HepG2 (cell line): ENCODE measurements around the gene MCU. TPM values are rescaled to one million over a fixed set of nuclear protein-coding genes. Genes with fewer than 3 reads are reported as not detected.

Experiments used
- ATAC-seq: fragments of 200-7000 bp; cut with Tn5 transposase; 3 replicates; pipeline ENCODE4 v1.9.1; 2020; ENCODE audit warnings: mild to moderate bottlenecking, moderate library complexity
- BruUV-seq: library from RNA; stranded (reverse); fragments of 400-500 nt; replicated peaks from 2 replicates; lab custom pipeline; 2021; lab: Mats Ljungman, UMichigan
- CTCF ChIA-PET: fragments of 300-600 bp; formaldehyde crosslinking; extraction: SDS; loops from one replicate; lab custom pipeline; 2021; ENCODE audit warnings: low total read pairs, inconsistent platforms, low intra/inter-chr PET ratio; lab: Yijun Ruan, JAX
- POLR2A ChIA-PET: fragments of 350-600 bp; sonication (Branson Sonifier 250); formaldehyde crosslinking; loops from one replicate; lab custom pipeline; 2020; ENCODE audit warnings: antibody characterized with exemption, inconsistent platforms; lab: Yijun Ruan, JAX
- DNase-seq: peaks from one replicate; pipeline ENCODE4 v3.0.0-alpha.2; 2015; ENCODE audit warnings: low spot score
- FAIRE-seq: peaks from 3 replicates; lab custom pipeline; 2011; peaks lifted over from hg19 to GRCh38; lab: Jason Lieb, UNC
- H2AFZ ChIP-seq: one replicate; pipeline ENCODE4 v1.6.1; 2011; ENCODE audit warnings: low read length, inconsistent platforms
- H3K27ac ChIP-seq: fragments of 300-600 bp; 3 replicates; pipeline ENCODE4 v1.8.0; 2011; ENCODE audit warnings: mixed run types, mild to moderate bottlenecking, mixed read lengths, low read length, inconsistent platforms; ENCODE audit not compliant: insufficient read depth; ENCODE audit errors: extremely low read length
- H3K27me3 ChIP-seq, 2 experiments: fragments of 200-600 bp in 1 of 2; 2 replicates in 1 of 2; 3 replicates in 1 of 2; pipeline versions ENCODE4 v1.6.0 to v1.8.0; 2011; ENCODE audit warnings: low read length in 2 of 2, mild to moderate bottlenecking in 2 of 2, moderate library complexity in 2 of 2, inconsistent platforms in 1 of 2; ENCODE audit not compliant: insufficient read depth in 2 of 2, control insufficient read depth in 1 of 2
- H3K36me3 ChIP-seq, 2 experiments: fragments of 200-600 bp in 1 of 2; replicated peaks in 1 of 2; 2 replicates in 1 of 2; 3 replicates in 1 of 2; pipeline versions ENCODE4 v1.5.1 to v1.8.0; 2011; ENCODE audit warnings: low read length in 2 of 2, inconsistent platforms in 1 of 2; ENCODE audit not compliant: insufficient read depth in 2 of 2, control insufficient read depth in 1 of 2
- H3K4me1 ChIP-seq: 2 replicates; pipeline ENCODE4 v1.5.1; 2012; ENCODE audit warnings: low read length, inconsistent platforms; ENCODE audit not compliant: insufficient read depth
- H3K4me2 ChIP-seq: 2 replicates; pipeline ENCODE4 v1.6.0; 2011; ENCODE audit warnings: low read depth, low read length, inconsistent platforms
- H3K4me3 ChIP-seq, 3 experiments: fragments of 200-600 bp in 1 of 3; sonication (generic), shearing (Covaris generic) in 1 of 3; replicated peaks in 1 of 3; 2 replicates each; pipeline ENCODE4 v1.5.1; 2011 to 2016; ENCODE audit warnings: low read length in 3 of 3, inconsistent platforms in 2 of 3, low read depth in 2 of 3, mild to moderate bottlenecking in 2 of 3, control low read depth in 1 of 3, mixed read lengths in 1 of 3; ENCODE audit not compliant: insufficient read depth in 1 of 3
- H3K79me2 ChIP-seq: one replicate; pipeline ENCODE4 v1.6.1; 2011; ENCODE audit warnings: low read length, inconsistent platforms; ENCODE audit not compliant: insufficient read depth
- H3K9ac ChIP-seq: 2 replicates; pipeline ENCODE4 v1.6.0; 2011; ENCODE audit warnings: mild to moderate bottlenecking, low read depth, low read length, inconsistent platforms; ENCODE audit not compliant: insufficient read depth
- H3K9me3 ChIP-seq: 2 replicates; pipeline ENCODE4 v1.5.1; 2012; ENCODE audit warnings: mild to moderate bottlenecking, low read length
- H4K20me1 ChIP-seq: 2 replicates; pipeline ENCODE4 v1.6.0; 2011; ENCODE audit warnings: inconsistent platforms, mild to moderate bottlenecking, low read length, moderate library complexity; ENCODE audit not compliant: insufficient read depth
- FOSL2 ChIP-seq: sonication (generic); formaldehyde crosslinking; IDR thresholded peaks from 2 replicates; pipeline ENCODE4 v1.4.0; 2020; ENCODE audit warnings: missing genetic modification reagents
- MYPOP ChIP-seq: sonication (generic); formaldehyde crosslinking; IDR thresholded peaks from 2 replicates; pipeline ENCODE4 v1.8.1; 2023; ENCODE audit warnings: mild to moderate bottlenecking, moderate library complexity, missing genetic modification reagents
- NR1H2 ChIP-seq: sonication (generic); formaldehyde crosslinking; IDR thresholded peaks from 2 replicates; pipeline ENCODE4 v1.8.1; 2022; ENCODE audit warnings: low read depth, missing genetic modification reagents, borderline replicate concordance
- PBX3 ChIP-seq: sonication (generic); formaldehyde crosslinking; IDR thresholded peaks from 2 replicates; pipeline ENCODE4 v1.8.1; 2023; ENCODE audit warnings: missing genetic modification reagents, inconsistent platforms, borderline replicate concordance
- RELA ChIP-seq: sonication (generic); formaldehyde crosslinking; IDR thresholded peaks from 2 replicates; pipeline ENCODE4 v1.4.0; 2020; ENCODE audit warnings: missing genetic modification reagents
- RXRA ChIP-seq: sonication (generic); formaldehyde crosslinking; IDR thresholded peaks from 2 replicates; pipeline ENCODE4 v1.5.1; 2020; ENCODE audit warnings: missing genetic modification reagents
- SCMH1 ChIP-seq: sonication (generic); formaldehyde crosslinking; IDR thresholded peaks from 2 replicates; pipeline ENCODE4 v1.9.0; 2021; ENCODE audit warnings: missing genetic modification reagents, mild to moderate bottlenecking, borderline replicate concordance
- SMAD9 ChIP-seq: sonication (generic); formaldehyde crosslinking; IDR thresholded peaks from 2 replicates; pipeline ENCODE4 v1.5.1; 2020; ENCODE audit warnings: mild to moderate bottlenecking, missing genetic modification reagents
- SNAPC5 ChIP-seq: sonication (generic); formaldehyde crosslinking; IDR thresholded peaks from 2 replicates; pipeline ENCODE4 v1.8.1; 2023; ENCODE audit warnings: mild to moderate bottlenecking, missing genetic modification reagents, borderline replicate concordance
- TSC22D2 ChIP-seq: sonication (generic); formaldehyde crosslinking; IDR thresholded peaks from 2 replicates; pipeline ENCODE4 v1.5.1; 2020; ENCODE audit warnings: missing genetic modification reagents, mild to moderate bottlenecking, borderline replicate concordance
- ZBTB37 ChIP-seq: sonication (generic); formaldehyde crosslinking; IDR thresholded peaks from 2 replicates; pipeline ENCODE4 v1.4.0; 2020; ENCODE audit warnings: mild to moderate bottlenecking, missing genetic modification reagents
- ZFX ChIP-seq: sonication (generic); formaldehyde crosslinking; IDR thresholded peaks from 2 replicates; pipeline ENCODE4 v1.4.0; 2020; ENCODE audit warnings: mild to moderate bottlenecking, low read depth, missing genetic modification reagents, moderate library complexity
- ZSCAN9 ChIP-seq: IDR thresholded peaks from 2 replicates; pipeline ENCODE4 v1.6.1; 2016; ENCODE audit warnings: borderline replicate concordance
- WGBS: methylation state at CpG from one replicate; pipeline ENCODE4 v1.1.6; 2017; ENCODE audit warnings: low lambda C conversion rate; 5-methylcytosine and 5-hydroxymethylcytosine counted together
- in situ Hi-C: cut with HindIII; loops from 2 replicates; pipeline ENCODE4 v1.10.0; 2017; ENCODE audit warnings: low pct_unique_long_range_greater_than_20kb; ENCODE audit not compliant: extremely low pct_ligation_motif_present
- intact Hi-C: fragments of 100-400 bp; cut with micrococcal nuclease; formaldehyde crosslinking; loops from one replicate; pipeline ENCODE4 v1.10.0; 2022; ENCODE audit not compliant: unreplicated experiment
- polyA plus RNA-seq, 8 experiments: library from polyadenylated mRNA; depleted of rRNA in 3 of 8; stranded (reverse) in 7 of 8; unstranded in 1 of 8; fragments of >200 nt; fragmentation: Illumina TruSeq in 4 of 8; extraction: Trizol in 4 of 8; gene quantifications; 2 replicates each; pipeline versions ENCODE4 v1.2.1 to v1.2.3, GENCODE V29; 2011 to 2016; ENCODE audit warnings: low read depth in 4 of 8, missing spikeins in 1 of 8, mixed read lengths in 1 of 8; ENCODE audit not compliant: insufficient read depth in 1 of 8
- total RNA-seq, 5 experiments: library from RNA; depleted of rRNA; stranded (reverse); fragments of >200 nt; fragmentation: Illumina TruSeq; extraction: Trizol; gene quantifications; 2 replicates each; pipeline ENCODE4 v1.2.3, GENCODE V29; 2016; ENCODE audit warnings: low read depth in 1 of 5

The MCU gene
- total and polyA plus RNA-seq, 2 of the 13 experiments (the other 11 are each of a cell fraction or from before 2014, with no cell fraction given), result 25.9 to 64.5 TPM

- FAIRE-seq (no peak), ATAC-seq (no peak), DNase-seq (no peak)
- CTCF ChIA-PET, result no interaction called here
- Histone ChIP-seq H3K9me3 (no peaks in the 10 kb centered on the region), H3K79me2 (no peaks in the 10 kb centered on the region), H2AFZ (no peak overlapping the region), H3K9ac (no peak overlapping the region), H3K4me2 (no peak overlapping the region), H3K4me1 (peaks cover 7% of the 10 kb centered on the region), H3K4me3 (no peak overlapping the region), H4K20me1 (no peaks in the 10 kb centered on the region), H3K27me3 (no peaks in the 10 kb centered on the region), H3K27ac (no peak overlapping the region), H3K36me3 (peaks cover 3% of the 10 kb centered on the region in 2 experiments; a peak in 2 of 5 replicates)
- in situ Hi-C loops, result no loop called here
- intact Hi-C loops, result no loop called here
- 91% methylated on average over 5 of the region's 5 CpGs for WGBS
- TF ChIP-seq MYPOP (CRISPR knock-in tag) (no peak), ZFX (CRISPR knock-in tag) (no peak), SCMH1 (CRISPR knock-in tag) (no peak), FOSL2 (CRISPR knock-in tag) (no peak), SNAPC5 (CRISPR knock-in tag) (no peak), PBX3 (CRISPR knock-in tag) (no peak), ZSCAN9 (CRISPR knock-in tag) (no peak), RXRA (CRISPR knock-in tag) (no peak), NR1H2 (no peak), TSC22D2 (CRISPR knock-in tag) (no peak), ZBTB37 (CRISPR knock-in tag) (no peak), SMAD9 (CRISPR knock-in tag) (no peak), RELA (CRISPR knock-in tag) (no peak)
- POLR2A ChIA-PET, result no interaction called here
- no TSS peak for BruUV-seq
Observed at GRCh38 chr10:72887043-72887442, 195.1 kb downstream of the MCU start.
